IPS DF 6.9 (cell line): ENCODE data around the gene TSPAN14.

Experiments
- DNase-seq: peaks from one replicate; pipeline ENCODE4 v3.0.0-alpha.2; 2013; ENCODE audit warnings: low read depth, low spot score
- H3K27ac ChIP-seq: one replicate; pipeline ENCODE4 v1.5.1; 2013; ENCODE audit warnings: low read length, control low read depth
- H3K27me3 ChIP-seq: 2 replicates; pipeline ENCODE4 v1.6.1; 2013; ENCODE audit warnings: mild to moderate bottlenecking, low read length; ENCODE audit not compliant: control insufficient read depth, insufficient read depth
- H3K36me3 ChIP-seq: 2 replicates; pipeline ENCODE4 v1.6.1; 2013; ENCODE audit warnings: low read length; ENCODE audit not compliant: control insufficient read depth, insufficient read depth
- H3K4me1 ChIP-seq: 2 replicates; pipeline ENCODE4 v1.6.1; 2013; ENCODE audit warnings: low read length; ENCODE audit not compliant: control insufficient read depth, insufficient read depth
- H3K4me3 ChIP-seq: 2 replicates; pipeline ENCODE4 v1.5.1; 2013; ENCODE audit warnings: mild to moderate bottlenecking, low read length
- H3K9me3 ChIP-seq: 2 replicates; pipeline ENCODE4 v1.6.1; 2013; ENCODE audit warnings: low read length, inconsistent platforms; ENCODE audit not compliant: control insufficient read depth, insufficient read depth
- WGBS: extraction: QIAGEN DNeasy Blood & Tissue Kit; methylation state at CpG from one replicate; pipeline ENCODE4 v1.1.7; 2013; ENCODE audit warnings: mixed read lengths, missing lambda C conversion rate; ENCODE audit not compliant: insufficient read length, insufficient coverage; 5-methylcytosine and 5-hydroxymethylcytosine counted together

The TSPAN14 gene

DNA sequence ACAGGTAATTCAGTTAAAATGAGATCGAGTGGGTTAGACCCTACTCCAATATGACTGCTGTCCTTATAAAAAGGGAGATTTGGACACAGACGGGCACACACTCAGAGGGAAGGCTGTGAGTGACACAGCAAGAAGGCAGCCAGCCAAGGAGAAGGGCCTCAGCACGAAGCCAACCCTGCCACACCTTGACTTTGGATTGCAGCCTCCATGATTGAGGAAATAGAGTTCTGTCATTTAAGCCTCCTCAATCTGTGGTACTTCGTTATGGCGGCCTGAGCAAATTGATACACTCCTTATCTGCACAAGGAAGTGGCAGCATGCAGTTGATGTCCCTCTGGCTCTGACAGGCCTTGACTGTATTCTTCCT is 127.3 kb downstream of the TSPAN14 start:
- no peaks in the 10 kb centered on the region for H3K9me3 ChIP-seq
- no peaks in the 10 kb centered on the region for H3K27me3 ChIP-seq
- DNase-seq, result no peak
- H3K27ac ChIP-seq, result no peak overlapping the region
- no peak overlapping the region for H3K4me3 ChIP-seq
- no CpG with 5 or more reads among the region's 5 CpGs for WGBS
- H3K36me3 ChIP-seq, result no peaks in the 10 kb centered on the region
- H3K4me1 ChIP-seq, result no peaks in the 10 kb centered on the region

DNA sequence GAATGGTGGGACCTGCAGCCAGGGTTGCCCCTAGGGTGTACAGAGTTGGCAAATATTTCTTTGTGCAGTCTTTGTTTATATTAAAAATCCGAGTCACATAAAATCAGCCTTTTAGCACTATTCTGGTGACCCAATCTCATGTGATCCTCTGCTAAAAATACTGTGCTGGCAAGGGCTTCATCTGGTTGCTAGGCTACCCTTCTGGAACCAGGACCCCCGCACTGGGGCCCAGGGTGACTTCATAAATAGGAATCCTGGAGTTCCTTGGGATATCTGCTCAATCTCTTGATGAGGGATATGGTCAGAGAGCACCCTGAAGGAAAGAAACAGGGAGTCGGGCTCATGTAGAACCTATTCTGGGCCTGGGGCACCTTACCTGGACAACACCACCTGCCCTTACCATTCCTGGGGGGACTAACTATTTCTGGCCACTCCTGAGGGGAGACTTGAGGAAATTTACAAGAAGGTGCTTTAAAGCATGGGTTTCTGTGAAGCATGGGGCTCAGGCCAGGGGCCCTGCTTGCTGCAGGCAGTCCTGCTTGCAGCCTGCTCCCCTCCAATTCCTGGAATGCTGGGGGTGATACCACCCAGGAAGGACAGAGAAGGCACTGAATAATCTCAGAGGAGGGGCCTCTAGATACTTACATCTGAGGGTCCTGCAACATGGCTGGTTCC is 128.3 kb downstream of the TSPAN14 start:
- H3K9me3 ChIP-seq, result no peaks in the 10 kb centered on the region
- H3K27ac ChIP-seq, result no peak overlapping the region
- H3K36me3 ChIP-seq, result no peaks in the 10 kb centered on the region
- no peaks in the 10 kb centered on the region for H3K27me3 ChIP-seq
- no peak for DNase-seq
- no CpG with 5 or more reads among the region's 3 CpGs for WGBS
- H3K4me1 ChIP-seq, result no peaks in the 10 kb centered on the region; the same call in 1 of the 2 replicates
- H3K4me3 ChIP-seq, result no peak overlapping the region
